GM10847 (cell line): Measurements from ENCODE around the gene ACAP2.

Experiments
- POLR2A ChIP-seq: IDR thresholded peaks from 2 replicates; pipeline ENCODE4 v1.6.1; 2011; ENCODE audit not compliant: insufficient read length; ENCODE audit errors: extremely low read depth

ACAP2 gene

GRCh38 chr3:195238081-195238571, 204.7 kb downstream of the ACAP2 start:
- TF ChIP-seq POLR2A: no peak

DNA sequence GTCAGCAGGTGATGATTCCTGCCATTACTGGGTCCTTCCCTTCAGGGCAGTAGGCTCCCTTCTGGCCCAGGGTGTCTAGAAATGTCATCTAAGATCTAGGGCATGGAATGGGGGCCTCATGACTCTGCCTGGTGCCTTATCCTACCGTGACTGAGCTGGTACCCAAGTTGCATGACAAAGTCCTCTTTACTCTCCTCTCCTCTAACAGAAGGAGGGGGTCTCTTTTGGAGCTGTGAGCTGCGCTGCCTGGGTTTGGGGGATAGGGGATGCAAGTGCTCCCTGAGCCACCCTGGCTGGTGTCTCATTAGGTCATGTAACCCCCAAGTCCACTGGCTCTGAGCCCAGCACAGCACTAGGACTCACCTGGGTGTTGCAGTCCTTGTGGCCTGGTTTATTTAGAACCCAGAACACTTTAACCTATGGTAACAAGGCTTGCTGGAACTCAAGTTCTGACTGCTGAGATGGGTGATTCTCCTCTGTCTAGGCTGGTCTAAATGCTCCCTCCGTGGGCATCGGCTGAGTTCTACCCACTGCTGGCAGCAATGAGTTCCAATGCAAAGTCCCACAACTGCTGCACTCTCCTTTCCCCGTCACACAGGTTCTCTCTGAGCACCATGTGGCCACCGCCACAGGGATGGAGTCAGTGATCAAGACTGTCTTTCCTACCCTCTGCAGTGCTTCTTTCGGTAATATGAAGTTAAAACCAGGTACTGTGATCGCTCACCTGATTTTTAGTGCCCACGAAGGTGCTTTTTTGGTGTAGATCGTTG, 205.8 kb downstream of the ACAP2 start:
- TF ChIP-seq POLR2A: no peak

GRCh38 chr3:195236076-195236798, 206.6 kb downstream of the ACAP2 start:
- no peak for TF ChIP-seq POLR2A

DNA sequence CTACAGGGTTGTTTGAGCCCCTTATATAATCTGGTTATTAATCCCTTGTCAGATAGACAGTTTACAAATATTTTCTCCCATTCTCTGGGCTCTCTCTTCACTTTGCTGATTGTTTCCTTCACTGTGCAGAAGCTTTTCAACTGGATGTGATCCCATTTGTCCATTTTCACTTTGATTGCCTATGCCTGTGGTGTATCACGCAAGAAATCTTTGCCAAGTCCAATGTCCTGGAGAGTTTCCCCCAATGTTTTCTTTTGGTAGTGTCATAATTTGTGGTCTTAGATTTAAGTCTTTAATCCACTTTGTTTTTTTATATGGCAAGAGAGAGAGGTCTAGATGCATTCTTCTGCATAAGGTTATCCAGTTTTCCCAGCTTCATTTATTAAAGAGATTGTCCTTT, 212.6 kb downstream of the ACAP2 start:
- TF ChIP-seq POLR2A: no peak

GRCh38 chr3:195227871-195228270, 214.9 kb downstream of the ACAP2 start:
- TF ChIP-seq POLR2A: no peak

DNA sequence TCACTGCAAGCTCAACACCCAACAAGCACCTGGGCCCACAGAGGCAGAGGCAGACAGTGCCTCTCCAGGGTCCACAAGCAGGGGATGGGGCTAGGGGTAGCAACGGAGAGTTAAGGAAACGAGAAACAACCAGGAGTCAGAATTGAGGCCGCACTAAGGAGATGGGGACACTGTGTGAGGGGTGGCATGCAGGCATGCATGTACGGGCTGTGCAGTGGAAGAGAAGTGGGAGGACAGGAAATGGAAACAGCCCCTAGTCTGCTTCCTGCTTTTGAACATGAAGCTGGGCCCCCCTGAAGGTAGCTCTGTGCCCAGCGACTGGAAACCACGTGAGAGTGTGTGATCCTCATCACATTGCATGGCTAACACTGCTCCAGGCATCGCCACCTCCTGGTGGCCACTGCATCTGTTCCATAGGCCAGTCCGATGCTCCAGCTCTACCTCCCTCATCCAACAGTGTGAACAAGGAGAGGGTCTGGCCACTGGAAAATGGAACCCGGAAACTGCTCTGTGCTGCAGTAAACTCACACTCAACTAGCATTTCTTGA, 215.8 kb downstream of the ACAP2 start:
- TF ChIP-seq POLR2A: no peak

GRCh38 chr3:195226445-195226844, 216.4 kb downstream of the ACAP2 start:
- TF ChIP-seq POLR2A: no peak

DNA sequence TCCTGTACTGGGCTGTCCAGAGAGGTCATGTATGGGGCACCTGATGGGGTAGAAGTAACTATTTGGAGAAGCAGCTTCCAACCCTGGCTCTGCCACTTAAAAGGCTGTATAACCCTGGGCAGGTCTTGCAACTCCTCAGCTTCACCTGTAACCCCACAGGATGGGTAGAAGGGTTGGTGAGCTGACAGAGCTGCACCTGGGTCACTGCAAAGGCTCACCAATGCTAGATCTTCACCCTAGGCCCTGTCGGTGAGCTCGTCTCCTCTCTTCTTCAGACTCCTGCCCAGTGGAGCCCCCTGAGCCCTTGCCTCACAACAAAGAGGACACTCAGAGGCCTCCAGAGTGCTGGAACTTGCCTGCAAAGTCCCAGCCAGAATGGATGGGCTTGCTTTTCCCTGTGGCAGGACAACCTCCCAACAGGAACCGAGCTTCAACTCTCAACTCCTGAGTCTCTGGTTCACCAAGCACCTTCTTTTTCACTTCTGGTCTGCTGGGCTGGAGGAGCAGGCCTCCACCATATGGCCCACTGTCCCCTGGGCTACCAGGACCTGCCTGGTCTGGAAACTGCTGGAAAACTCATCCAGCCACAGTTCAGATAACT, 217.7 kb downstream of the ACAP2 start:
- TF ChIP-seq POLR2A: no peak
